Measurements from ENCODE around the gene DCAF11. TPM values are rescaled to one million over a fixed set of nuclear protein-coding genes. Genes with fewer than 3 reads are reported as not detected.

The DCAF11 gene
- total and polyA plus RNA-seq, 2 of the 13 experiments (the other 11 are each of a cell fraction or from before 2014, with no cell fraction given): 150 to 257 TPM

- TF ChIP-seq ARID4A (CRISPR knock-in tag; IDR thresholded peaks at IDR 0.05; ENCODE audit: borderline replicate concordance) (no peak), ZNF232 (CRISPR knock-in tag; IDR thresholded peaks at IDR 0.05; ENCODE audit: borderline replicate concordance) (no peak), SMC3 (IDR thresholded peaks at IDR 0.05; ENCODE audit: low read length) (no peak), FOSL2 (CRISPR knock-in tag; IDR thresholded peaks at IDR 0.05) (no peak), ZBTB33 (CRISPR knock-in tag; IDR thresholded peaks at IDR 0.05) (peak; percentile 22; the same call in 1 of the 2 replicates), MAFG (CRISPR knock-in tag; IDR thresholded peaks at IDR 0.05) (no peak), ZNF598 (CRISPR knock-in tag; IDR thresholded peaks at IDR 0.05; ENCODE audit: borderline replicate concordance) (no peak), NR2F2 (IDR thresholded peaks at IDR 0.05; ENCODE audit: borderline replicate concordance, low read depth) (no peak), ZBTB7A (CRISPR knock-in tag; IDR thresholded peaks at IDR 0.05) (no peak), TCF7 (IDR thresholded peaks at IDR 0.05; ENCODE audit: low read depth) (no peak), SIX1 (CRISPR knock-in tag; IDR thresholded peaks at IDR 0.05; ENCODE audit: borderline replicate concordance) (no peak), CHD4 (IDR thresholded peaks at IDR 0.05; ENCODE audit: borderline replicate concordance, low read length) (no peak), POLR2A (IDR thresholded peaks at IDR 0.05; ENCODE audit: insufficient read depth in 1 of 2, low read depth in 2 of 2, low read length in 2 of 2) (no peak), MEIS1 (CRISPR knock-in tag; IDR thresholded peaks at IDR 0.05; ENCODE audit: borderline replicate concordance) (no peak), HMG20A (CRISPR knock-in tag; IDR thresholded peaks at IDR 0.05; ENCODE audit: borderline replicate concordance) (no peak), RBM22 (optimal IDR thresholded peaks at IDR 0.05; ENCODE audit: low read length) (peak; percentile 80), SMAD9 (CRISPR knock-in tag; IDR thresholded peaks at IDR 0.05) (no peak), ZNF501 (CRISPR knock-in tag; IDR thresholded peaks at IDR 0.05) (0 out of 2 replicates have a peak, but pooled peaks have one; percentile 7), TBL1XR1 (IDR thresholded peaks at IDR 0.05; ENCODE audit: borderline replicate concordance, low read length, partially characterized antibody) (no peak), GABPB1 (CRISPR knock-in tag; IDR thresholded peaks at IDR 0.05) (no peak), ZNF747 (CRISPR knock-in tag; IDR thresholded peaks at IDR 0.05; ENCODE audit: borderline replicate concordance) (no peak), HDAC1 (CRISPR knock-in tag; IDR thresholded peaks at IDR 0.05) (no peak), SOX5 (CRISPR knock-in tag; IDR thresholded peaks at IDR 0.05; ENCODE audit: borderline replicate concordance) (no peak), NR0B2 (CRISPR knock-in tag; IDR thresholded peaks at IDR 0.05) (no peak), ZNF441 (CRISPR knock-in tag; IDR thresholded peaks at IDR 0.05; ENCODE audit: borderline replicate concordance) (no peak)
- TF ChIP-seq, protein P1, sequence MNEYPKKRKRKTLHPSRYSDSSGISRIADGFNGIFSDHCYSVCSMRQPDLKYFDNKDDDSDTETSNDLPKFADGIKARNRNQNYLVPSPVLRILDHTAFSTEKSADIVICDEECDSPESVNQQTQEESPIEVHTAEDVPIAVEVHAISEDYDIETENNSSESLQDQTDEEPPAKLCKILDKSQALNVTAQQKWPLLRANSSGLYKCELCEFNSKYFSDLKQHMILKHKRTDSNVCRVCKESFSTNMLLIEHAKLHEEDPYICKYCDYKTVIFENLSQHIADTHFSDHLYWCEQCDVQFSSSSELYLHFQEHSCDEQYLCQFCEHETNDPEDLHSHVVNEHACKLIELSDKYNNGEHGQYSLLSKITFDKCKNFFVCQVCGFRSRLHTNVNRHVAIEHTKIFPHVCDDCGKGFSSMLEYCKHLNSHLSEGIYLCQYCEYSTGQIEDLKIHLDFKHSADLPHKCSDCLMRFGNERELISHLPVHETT (CRISPR knock-in tag; conservative IDR thresholded peaks at IDR 0.05): no peak
These were observed 11.1 kb upstream of the DCAF11 start (continued) for GRCh38 chr14:24103451-24103850.
